Activated CD8-positive, alpha-beta T cell treated with anti-CD3 and anti-CD28 coated beads for 36 hours (primary cell): ENCODE results near the gene RHOD. TPM values are rescaled to one million over a fixed set of nuclear protein-coding genes. Genes with fewer than 3 reads are reported as not detected.
A peak's percentile ranks its signal among the peaks of the same experiment; 100 is the strongest.

Source experiments
- ATAC-seq: fragments of 200-7000 bp; cut with Tn5 transposase; one replicate; pipeline ENCODE4 v1.10.0; 2021; ENCODE audit warnings: mild to moderate bottlenecking, moderate library complexity
- CTCF ChIA-PET: fragments of 350-600 bp; sonication (Branson Sonifier 250); formaldehyde crosslinking; loops from one replicate; lab custom pipeline; 2021; ENCODE audit warnings: antibody characterized with exemption; lab: Charles Lee
- POLR2A ChIA-PET: fragments of 350-600 bp; sonication (Branson Sonifier 250); formaldehyde crosslinking; loops from one replicate; lab custom pipeline; 2021; ENCODE audit warnings: antibody characterized with exemption; lab: Charles Lee
- DNase-seq: peaks from one replicate; pipeline ENCODE4 v3.0.0-alpha.2; 2020
- H3K27ac Mint-ChIP-seq: one replicate; pipeline ENCODE4 v1.8.0; 2021; ENCODE audit warnings: mild to moderate bottlenecking, mixed read lengths
- H3K27me3 Mint-ChIP-seq: one replicate; pipeline ENCODE4 v1.8.0; 2021; ENCODE audit warnings: mixed read lengths
- H3K36me3 Mint-ChIP-seq: one replicate; pipeline ENCODE4 v1.8.0; 2021; ENCODE audit warnings: low read depth, mixed read lengths
- H3K4me1 Mint-ChIP-seq: one replicate; pipeline ENCODE4 v1.8.0; 2021; ENCODE audit warnings: low read depth, mixed read lengths
- H3K4me3 Mint-ChIP-seq: one replicate; pipeline ENCODE4 v1.8.0; 2021; ENCODE audit warnings: mild to moderate bottlenecking, moderate library complexity, mixed read lengths
- H3K9me3 Mint-ChIP-seq: one replicate; pipeline ENCODE4 v1.8.0; 2021; ENCODE audit warnings: mixed read lengths
- CTCF ChIP-seq: fragments of 200-600 bp; IDR thresholded peaks from one replicate; pipeline ENCODE4 v1.8.0; 2022; ENCODE audit warnings: antibody characterized with exemption, mild to moderate bottlenecking
- intact Hi-C: fragments of 100-400 bp; cut with micrococcal nuclease; formaldehyde crosslinking; loops from one replicate; pipeline ENCODE4 v1.10.0; 2022
- microRNA-seq: library from miRNA; unstranded; fragments of <30 nt; microRNA quantifications from one replicate; pipeline ENCODE4 v1.2.0, GENCODE V29; 2022; ENCODE audit warnings: borderline microRNAs expressed, borderline replicate concordance
- total RNA-seq, 2 experiments: library from RNA; stranded (reverse); gene quantifications; one replicate each; pipeline ENCODE4 v1.2.3, GENCODE V29; 2021

RHOD gene
- total RNA-seq, 2 experiments from 2014 or later, result 0.56 TPM; not detected in 1

DNA sequence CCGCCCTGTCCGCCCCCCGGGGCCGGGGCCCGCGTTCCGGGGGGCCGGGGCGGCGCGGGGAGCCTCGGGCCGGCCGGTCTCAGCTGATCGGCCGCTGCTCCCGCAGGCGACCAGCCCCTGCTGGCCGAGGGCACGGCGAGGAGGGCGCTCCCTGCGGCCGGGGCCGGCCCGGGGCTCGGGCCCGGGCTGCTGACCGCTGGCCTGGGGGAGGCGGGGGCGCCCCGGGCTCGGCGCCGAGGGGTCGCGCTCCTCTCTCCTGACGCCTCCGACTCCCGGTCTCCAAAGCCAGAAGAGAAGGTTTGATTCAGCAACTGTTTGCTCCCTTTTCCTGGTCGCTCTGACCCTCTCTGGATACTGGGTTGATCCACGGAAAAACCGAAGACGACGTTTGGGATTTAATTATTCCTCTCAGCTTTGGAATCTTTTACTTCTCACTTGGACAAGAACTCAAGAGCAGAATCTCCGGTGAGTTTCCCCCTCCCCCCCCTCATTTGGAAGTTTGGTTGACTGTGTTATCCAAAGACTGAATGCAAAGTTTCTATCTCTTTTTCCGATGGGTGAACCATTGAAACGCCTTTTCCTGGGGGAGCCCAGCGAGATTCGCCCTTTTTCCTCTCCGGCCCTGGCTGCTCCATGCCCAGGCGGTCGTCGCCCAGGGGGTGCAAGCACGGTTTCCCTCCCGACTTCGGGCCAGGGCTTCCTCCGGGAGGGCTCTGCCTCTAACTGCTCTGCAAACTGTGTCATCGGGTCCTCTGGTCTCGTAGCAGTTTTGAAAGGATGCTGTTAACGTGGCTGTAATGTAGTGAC, 63.1 kb downstream of the RHOD start:
- ChIA-PET CTCF (interaction anchor here (1.0 to 1.1 kb wide), 3 partner anchors 38 to 233 kb away, joined by 3 to 5 read pairs (median 3); partner anchors contain the start of gene POLD4), POLR2A (interaction anchor here (2.0 kb wide), 1 partner anchor 24 kb away, joined by 5 read pairs; no protein-coding TSS in a partner anchor)
- intact Hi-C loops, result no loop called here
- no peak for TF ChIP-seq CTCF
- Mint-ChIP-seq H3K27ac (peak overlapping the region; percentile 96), H3K4me3 (peak overlapping the region; percentile 100), H3K36me3 (peaks cover 23% of the 10 kb centered on the region), H3K9me3 (no peaks in the 10 kb centered on the region), H3K4me1 (peaks cover 25% of the 10 kb centered on the region), H3K27me3 (no peaks in the 10 kb centered on the region)
- DNase-seq (peak; percentile 35), ATAC-seq (no peak)

- Mint-ChIP-seq H3K36me3 (peaks cover 25% of the 10 kb centered on the region), H3K9me3 (no peaks in the 10 kb centered on the region), H3K4me3 (peak overlapping the region; percentile 100), H3K27ac (peak overlapping the region; percentile 96), H3K27me3 (no peaks in the 10 kb centered on the region), H3K4me1 (peaks cover 25% of the 10 kb centered on the region)
- POLR2A ChIA-PET, result interaction anchor here (2.0 kb wide), 1 partner anchor 24 kb away, joined by 5 read pairs; no protein-coding TSS in a partner anchor
- CTCF ChIA-PET, result no interaction called here
- intact Hi-C loops, result no loop called here
- ATAC-seq, result no peak
- TF ChIP-seq CTCF, result no peak
- DNase-seq, result no peak
Measured at GRCh38 chr11:67120456-67120855, 63.8 kb downstream of the RHOD start.

GRCh38 chr11:67120881-67121710, 64.4 kb downstream of the RHOD start:
- intact Hi-C loops, result no loop called here
- ATAC-seq (no peak), DNase-seq (no peak)
- H3K36me3 Mint-ChIP-seq, result peaks cover 25% of the 10 kb centered on the region
- H3K4me1 Mint-ChIP-seq, result peaks cover 25% of the 10 kb centered on the region
- CTCF ChIA-PET, result interaction anchor here (1.5 to 1.7 kb wide), 2 partner anchors 42 to 230 kb away, joined by 3 to 5 read pairs; no protein-coding TSS in a partner anchor
- POLR2A ChIA-PET, result interaction anchor here (2.0 kb wide), 1 partner anchor 23 kb away, joined by 5 read pairs; no protein-coding TSS in a partner anchor
- peak overlapping the region; percentile 96 for H3K27ac Mint-ChIP-seq
- no peaks in the 10 kb centered on the region for H3K27me3 Mint-ChIP-seq
- TF ChIP-seq CTCF, result no peak
- H3K4me3 Mint-ChIP-seq, result peak overlapping the region; percentile 100
- no peaks in the 10 kb centered on the region for H3K9me3 Mint-ChIP-seq

Small RNA genes within 50 kb of the gene (microRNA-seq; reads per million reads assigned to microRNA genes)
- not detected for gene MIR6860

Other genes with a start within 250 kb of the RHOD start
- 10 to 100 TPM; 22.1 to 26.8 TPM for gene RCE1, start 213.4 kb upstream of the RHOD start, total RNA-seq
- gene LRFN4, start 199.8 kb upstream of the RHOD start, total RNA-seq, result 10 to 100 TPM; 36.0 to 39.2 TPM
- gene PC, start 98.5 kb upstream of the RHOD start, total RNA-seq, result 1 to 10 TPM; 5.6 to 6.5 TPM
- not detected for gene C11orf86, start 81.5 kb upstream of the RHOD start, total RNA-seq
- gene SYT12, start 33.7 kb upstream of the RHOD start, total RNA-seq, result not detected
- 10 to 100 TPM; 79.6 to 88.1 TPM for gene KDM2A, start 62.4 kb downstream of the RHOD start, total RNA-seq
- gene GRK2, start 209.6 kb downstream of the RHOD start, total RNA-seq, result 100 to 1,000 TPM; 303 to 305 TPM
- gene ANKRD13D, start 232.5 kb downstream of the RHOD start, total RNA-seq, result 10 to 100 TPM; 75.4 to 78.7 TPM
- 1 to 10 TPM; 7.4 to 9.1 TPM for gene SSH3, start 246.7 kb downstream of the RHOD start, total RNA-seq